HG03432 (cell line): ENCODE measurements around the gene PCDH8.

Experiments used
- ATAC-seq: cut with Tn5 transposase; IDR thresholded peaks from one replicate; pipeline ENCODE4 v1.9.1; 2021; ENCODE audit warnings: mild to moderate bottlenecking, moderate library complexity; ENCODE audit not compliant: unreplicated experiment

The PCDH8 gene

GRCh38 chr13:52848455-52849195, at the start of gene PCDH8:
Gene PCDH8, minus strand, starts transcription at chr13:52848640. Its CDS starts 204 bp downstream, at chr13:52848436.
- ATAC-seq: no peak

GRCh38 chr13:52896827-52897659, 48.6 kb upstream of the PCDH8 start:
- no peak for ATAC-seq

- no peak for ATAC-seq
Observed at GRCh38 chr13:52894413-52894812, 46.0 kb upstream of the PCDH8 start.

GRCh38 chr13:52892925-52893324, 44.5 kb upstream of the PCDH8 start:
- no peak for ATAC-seq

GRCh38 chr13:52891706-52892105, 43.3 kb upstream of the PCDH8 start:
- ATAC-seq: no peak

- ATAC-seq: no peak
Observed at GRCh38 chr13:52887165-52887564, 38.7 kb upstream of the PCDH8 start.

- no peak for ATAC-seq
Observed at GRCh38 chr13:52885141-52885540, 36.7 kb upstream of the PCDH8 start.

- ATAC-seq: no peak
Observed at GRCh38 chr13:52884429-52885010, 36.1 kb upstream of the PCDH8 start.

- ATAC-seq: no peak
Observed at GRCh38 chr13:52882785-52883184, 34.3 kb upstream of the PCDH8 start.

- no peak for ATAC-seq
Observed at GRCh38 chr13:52879950-52880741, 31.7 kb upstream of the PCDH8 start.

GRCh38 chr13:52878831-52879230, 30.4 kb upstream of the PCDH8 start:
- no peak for ATAC-seq

GRCh38 chr13:52870143-52870542, 21.7 kb upstream of the PCDH8 start:
- ATAC-seq: no peak

GRCh38 chr13:52869621-52870020, 21.2 kb upstream of the PCDH8 start:
- ATAC-seq: no peak

GRCh38 chr13:52869050-52869449, 20.6 kb upstream of the PCDH8 start:
- no peak for ATAC-seq

GRCh38 chr13:52868190-52868589, 19.8 kb upstream of the PCDH8 start:
- ATAC-seq: peak; percentile 80

GRCh38 chr13:52864941-52865340, 16.5 kb upstream of the PCDH8 start:
- ATAC-seq: no peak

- ATAC-seq: peak; percentile 39
Observed at GRCh38 chr13:52862358-52863206, 14.1 kb upstream of the PCDH8 start.

GRCh38 chr13:52852444-52852843, 4.0 kb upstream of the PCDH8 start:
- ATAC-seq: no peak

GRCh38 chr13:52851137-52851962, 2.9 kb upstream of the PCDH8 start:
- ATAC-seq: peak; percentile 84
